HFF-Myc (cell line): ENCODE results near the gene MVK.

Source experiments
- DNase-seq: peaks from one replicate; pipeline ENCODE4 v3.0.0-alpha.2; 2011; ENCODE audit warnings: low read depth; ENCODE audit errors: extremely low read depth
- H3K4me3 ChIP-seq: replicated peaks from 2 replicates; pipeline ENCODE4 v1.5.1; 2011; ENCODE audit warnings: low read depth, mild to moderate bottlenecking, control low read depth, low read length
- CTCF ChIP-seq: IDR thresholded peaks from 2 replicates; pipeline ENCODE4 v1.5.1; 2012; ENCODE audit warnings: mild to moderate bottlenecking, low read depth, low read length, control low read depth; ENCODE audit errors: missing control alignments

The MVK gene

GRCh38 chr12:109551108-109551507, 22.5 kb upstream of the MVK start:
- DNase-seq: no peak

GRCh38 chr12:109552971-109553370, 20.6 kb upstream of the MVK start:
- TF ChIP-seq CTCF: no peak
- no peak overlapping the region for H3K4me3 ChIP-seq

More at GRCh38 chr12:109551108-109551507, 22.5 kb upstream of the MVK start:
- no peak for TF ChIP-seq CTCF
- H3K4me3 ChIP-seq: no peak overlapping the region

GRCh38 chr12:109553483-109553882, 20.1 kb upstream of the MVK start:
- H3K4me3 ChIP-seq: no peak overlapping the region
- DNase-seq: no peak
- TF ChIP-seq CTCF: no peak

More at GRCh38 chr12:109552971-109553370, 20.6 kb upstream of the MVK start:
- no peak for DNase-seq

GRCh38 chr12:109553906-109554500, 19.6 kb upstream of the MVK start:
- no peak for TF ChIP-seq CTCF
- no peak overlapping the region for H3K4me3 ChIP-seq
- no peak for DNase-seq

GRCh38 chr12:109554761-109555160, 18.8 kb upstream of the MVK start:
- TF ChIP-seq CTCF: no peak
- no peak for DNase-seq

DNA sequence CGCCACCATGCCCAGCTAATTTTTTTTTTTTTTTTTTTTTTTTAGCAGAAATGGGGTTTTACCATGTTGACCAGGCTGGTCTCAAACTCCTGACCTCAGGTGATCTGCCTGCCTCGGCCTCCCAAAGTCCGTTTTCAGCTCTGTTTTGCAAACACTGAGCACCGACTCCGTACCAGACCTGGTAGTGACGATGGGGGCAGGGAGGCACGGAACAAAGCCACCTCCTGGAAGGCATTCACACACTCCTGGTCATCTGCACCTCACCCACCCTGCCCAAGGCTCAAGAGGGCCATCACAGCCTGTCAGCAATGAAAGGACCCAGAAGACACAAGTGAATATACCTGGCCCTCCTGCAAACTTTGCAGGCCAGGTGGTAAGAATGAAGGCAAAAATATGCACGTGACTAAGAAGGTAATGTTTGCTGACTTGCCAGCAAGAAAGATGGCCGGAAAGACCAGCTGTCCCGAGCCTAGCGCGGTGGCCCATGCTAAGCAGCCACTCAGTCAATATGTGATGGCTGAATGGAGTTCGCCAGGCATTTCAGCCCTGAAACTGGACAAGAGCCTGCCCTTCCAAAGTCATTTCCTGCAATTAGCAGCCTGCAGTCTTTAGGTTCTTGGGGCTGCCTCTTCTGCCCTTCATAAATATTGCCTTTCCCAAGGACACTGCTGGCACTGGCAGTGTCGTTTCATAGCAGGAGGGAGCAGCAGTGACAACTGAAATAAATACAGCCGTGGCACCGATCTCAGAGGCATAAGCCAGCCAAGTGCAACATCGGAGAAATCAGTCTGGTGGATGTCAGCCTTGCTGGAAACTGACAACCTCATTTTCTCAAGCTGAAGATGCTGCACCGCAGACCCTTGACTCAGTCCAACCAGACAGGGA, 17.9 kb upstream of the MVK start:
- H3K4me3 ChIP-seq: no peak overlapping the region
- DNase-seq: no peak
- no peak for TF ChIP-seq CTCF

More at GRCh38 chr12:109554761-109555160, 18.8 kb upstream of the MVK start:
- H3K4me3 ChIP-seq: no peak overlapping the region
